Measurements from ENCODE around the gene PEX7. TPM values are rescaled to one million over a fixed set of nuclear protein-coding genes. Genes with fewer than 3 reads are reported as not detected.
"Not testable (repeated sequence)": the region's sequence is repeated elsewhere in the genome, so short reads cannot be mapped to it uniquely, and the experiment has no call there.

Gene PEX7
- total RNA-seq, 1 donor from 2014 or later = 5.2 TPM

DNA sequence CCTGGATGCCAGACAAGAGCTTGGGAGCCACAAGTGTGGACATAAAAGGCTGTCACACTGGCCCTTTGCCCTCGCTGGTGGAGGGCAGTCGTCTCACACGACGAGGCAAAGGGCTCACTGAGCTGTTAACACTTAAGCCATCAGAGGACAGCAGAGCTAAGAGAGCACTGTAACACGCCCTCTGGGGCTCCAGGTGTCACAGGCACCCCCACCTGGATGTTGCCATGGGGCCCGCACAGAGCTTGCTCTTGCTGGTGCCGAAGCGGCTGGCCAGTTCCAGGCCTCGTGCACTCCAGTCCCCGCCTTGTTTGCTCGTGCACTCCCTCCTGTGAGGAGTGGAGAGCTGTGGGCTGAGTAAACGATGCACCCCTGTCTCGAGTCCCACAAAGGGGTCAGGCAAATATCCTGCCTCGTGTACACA lies 137.1 kb downstream of the PEX7 start:
- Mint-ChIP-seq H3K27ac (ENCODE audit: unreplicated experiment) (no peak overlapping the region), H3K4me1 (ENCODE audit: unreplicated experiment) (no peaks in the 10 kb centered on the region), H3K36me3 (ENCODE audit: unreplicated experiment) (no peaks in the 10 kb centered on the region), H3K27me3 (ENCODE audit: unreplicated experiment) (peaks cover 14% of the 10 kb centered on the region), H3K9me3 (ENCODE audit: unreplicated experiment) (no peaks in the 10 kb centered on the region), H3K4me3 (ENCODE audit: unreplicated experiment) (no peak overlapping the region)
- DNase-seq (ENCODE audit: extremely low spot score, unreplicated experiment) = no peak
- TF ChIP-seq CTCF (IDR thresholded peaks at IDR 0.05) = no peak

DNA sequence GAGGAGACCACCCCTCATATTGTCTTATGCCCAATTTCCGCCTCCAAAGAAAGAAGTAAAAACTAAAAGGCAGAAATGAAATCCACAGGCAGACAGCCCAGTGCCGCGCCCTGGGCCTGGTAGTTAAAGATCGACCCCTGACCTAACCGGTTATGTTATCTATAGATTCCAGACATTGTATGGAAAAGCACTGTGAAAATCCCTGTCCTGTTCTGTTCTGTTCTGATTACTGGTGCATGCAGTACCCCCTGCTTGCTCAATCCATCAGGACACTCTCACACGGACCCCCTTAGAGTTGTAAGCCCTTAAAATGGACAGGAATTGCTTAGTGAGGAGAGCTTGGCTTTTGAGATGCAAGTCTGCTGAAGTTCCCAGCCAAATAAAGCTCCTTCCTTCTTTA lies 137.5 kb downstream of the PEX7 start:
- not testable (repeated sequence) for DNase-seq (ENCODE audit: extremely low spot score, unreplicated experiment); H3K4me1 Mint-ChIP-seq (ENCODE audit: unreplicated experiment); H3K4me3 Mint-ChIP-seq (ENCODE audit: unreplicated experiment); H3K27ac Mint-ChIP-seq (ENCODE audit: unreplicated experiment); H3K36me3 Mint-ChIP-seq (ENCODE audit: unreplicated experiment); H3K9me3 Mint-ChIP-seq (ENCODE audit: unreplicated experiment)
- H3K27me3 Mint-ChIP-seq (ENCODE audit: unreplicated experiment) = peaks cover 12% of the 10 kb centered on the region

DNA sequence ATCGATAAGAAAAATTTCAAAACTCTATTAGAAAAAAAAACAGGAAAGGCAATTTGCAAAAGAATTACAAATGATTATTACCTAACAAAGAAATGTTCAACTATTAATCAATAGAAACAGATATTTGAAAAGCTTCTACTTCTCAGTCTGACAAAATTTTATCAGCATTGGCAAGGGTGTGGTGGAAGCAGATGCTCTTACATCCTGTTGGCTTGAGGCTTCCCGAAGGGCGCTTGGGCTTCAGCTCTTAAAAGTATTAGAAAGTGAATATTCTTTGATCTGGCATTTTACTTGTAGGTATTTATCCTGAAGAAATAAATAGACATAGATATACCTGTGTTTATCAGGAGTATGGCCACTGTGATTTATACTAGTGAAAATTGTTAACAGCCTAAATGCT lies 138.4 kb downstream of the PEX7 start:
- Mint-ChIP-seq H3K9me3 (ENCODE audit: unreplicated experiment) (no peaks in the 10 kb centered on the region), H3K4me3 (ENCODE audit: unreplicated experiment) (no peak overlapping the region), H3K27ac (ENCODE audit: unreplicated experiment) (no peak overlapping the region), H3K4me1 (ENCODE audit: unreplicated experiment) (no peaks in the 10 kb centered on the region), H3K36me3 (ENCODE audit: unreplicated experiment) (no peaks in the 10 kb centered on the region), H3K27me3 (ENCODE audit: unreplicated experiment) (peaks cover 7% of the 10 kb centered on the region)
- no peak for TF ChIP-seq CTCF (IDR thresholded peaks at IDR 0.05)
- no peak for DNase-seq (ENCODE audit: extremely low spot score, unreplicated experiment)

DNA sequence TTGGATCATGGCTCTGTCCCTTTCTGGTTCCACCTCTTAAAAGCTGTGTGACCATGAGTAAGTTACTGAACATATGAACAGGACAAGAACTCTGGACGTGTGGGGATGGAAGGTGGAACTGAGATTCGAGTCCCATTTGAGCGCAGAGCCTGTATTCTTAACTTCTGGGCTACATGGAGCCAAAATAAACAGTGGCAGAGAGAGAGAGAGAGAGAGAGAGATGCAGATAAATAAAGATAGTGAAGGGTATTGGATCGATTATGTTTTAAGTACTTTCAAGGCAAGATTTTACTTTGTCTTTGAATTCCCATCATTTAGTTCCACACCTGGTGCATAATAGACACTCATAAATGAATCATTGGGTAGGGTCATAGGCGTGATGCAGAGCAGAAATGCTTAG lies 139.5 kb downstream of the PEX7 start:
- DNase-seq (ENCODE audit: extremely low spot score, unreplicated experiment) = no peak
- H3K27ac Mint-ChIP-seq (ENCODE audit: unreplicated experiment) = no peak overlapping the region
- peaks cover 7% of the 10 kb centered on the region for H3K27me3 Mint-ChIP-seq (ENCODE audit: unreplicated experiment)
- H3K4me1 Mint-ChIP-seq (ENCODE audit: unreplicated experiment) = no peaks in the 10 kb centered on the region
- no peaks in the 10 kb centered on the region for H3K36me3 Mint-ChIP-seq (ENCODE audit: unreplicated experiment)
- no peaks in the 10 kb centered on the region for H3K9me3 Mint-ChIP-seq (ENCODE audit: unreplicated experiment)
- no peak for TF ChIP-seq CTCF (IDR thresholded peaks at IDR 0.05)
- H3K4me3 Mint-ChIP-seq (ENCODE audit: unreplicated experiment) = no peak overlapping the region

DNA sequence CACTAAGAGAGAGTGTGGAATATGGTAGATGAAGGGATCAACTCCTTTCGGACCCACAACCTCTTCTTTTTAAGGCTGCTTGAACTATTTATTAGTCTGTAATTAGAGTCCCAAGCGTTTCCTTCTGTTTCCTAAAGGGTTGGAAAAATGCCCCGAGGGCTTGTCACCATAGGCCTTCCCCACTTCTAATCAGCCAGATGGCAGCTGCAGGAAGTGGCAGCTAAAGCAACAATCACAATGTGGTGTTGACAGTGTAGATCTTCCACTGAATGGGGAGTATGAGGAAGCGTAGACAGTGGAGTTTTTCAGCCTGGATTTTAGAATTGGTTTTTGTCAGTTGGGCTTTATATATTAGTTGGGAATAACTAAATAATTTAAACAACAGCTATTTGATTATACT lies 140.3 kb downstream of the PEX7 start:
- Mint-ChIP-seq H3K9me3 (ENCODE audit: unreplicated experiment) (no peaks in the 10 kb centered on the region), H3K27ac (ENCODE audit: unreplicated experiment) (no peak overlapping the region), H3K36me3 (ENCODE audit: unreplicated experiment) (no peaks in the 10 kb centered on the region), H3K4me3 (ENCODE audit: unreplicated experiment) (no peak overlapping the region), H3K4me1 (ENCODE audit: unreplicated experiment) (no peaks in the 10 kb centered on the region), H3K27me3 (ENCODE audit: unreplicated experiment) (peaks cover 12% of the 10 kb centered on the region)
- DNase-seq (ENCODE audit: extremely low spot score, unreplicated experiment) = no peak
- TF ChIP-seq CTCF (IDR thresholded peaks at IDR 0.05) = no peak

GRCh38 chr6:136963259-136963658 lies 140.9 kb downstream of the PEX7 start:
- peaks cover 14% of the 10 kb centered on the region for H3K27me3 Mint-ChIP-seq (ENCODE audit: unreplicated experiment)
- H3K4me1 Mint-ChIP-seq (ENCODE audit: unreplicated experiment) = peaks cover under 1% of the 10 kb centered on the region
- no peak overlapping the region for H3K4me3 Mint-ChIP-seq (ENCODE audit: unreplicated experiment)
- no peak for DNase-seq (ENCODE audit: extremely low spot score, unreplicated experiment)
- no peaks in the 10 kb centered on the region for H3K9me3 Mint-ChIP-seq (ENCODE audit: unreplicated experiment)
- H3K27ac Mint-ChIP-seq (ENCODE audit: unreplicated experiment) = no peak overlapping the region
- H3K36me3 Mint-ChIP-seq (ENCODE audit: unreplicated experiment) = no peaks in the 10 kb centered on the region
- TF ChIP-seq CTCF (IDR thresholded peaks at IDR 0.05) = no peak

Data from osteocyte (in vitro differentiated cells).